Immature natural killer cell (primary cell): Measurements from ENCODE around the gene TNFRSF25. TPM values are rescaled to one million over a fixed set of nuclear protein-coding genes. Genes with fewer than 3 reads are reported as not detected.

Source experiments
- DNase-seq, 3 donors: peaks; one replicate each; pipeline ENCODE4 v3.0.0; 2022; ENCODE audit warnings: mixed read lengths in 1 of 3
- H3K27ac Mint-ChIP-seq, 6 donors: one replicate each; pipeline ENCODE4 v1.8.0; 2020; ENCODE audit warnings: mixed read lengths in 6 of 6, mild to moderate bottlenecking in 5 of 6, inconsistent platforms in 4 of 6, moderate library complexity in 3 of 6
- H3K27me3 Mint-ChIP-seq, 3 donors: one replicate each; pipeline ENCODE4 v1.8.0; 2020 to 2021; ENCODE audit warnings: low read depth in 3 of 3, mild to moderate bottlenecking in 3 of 3, mixed read lengths in 3 of 3, moderate library complexity in 3 of 3, inconsistent platforms in 1 of 3
- H3K36me3 Mint-ChIP-seq, 3 donors: one replicate each; pipeline ENCODE4 v1.8.0; 2020; ENCODE audit warnings: mixed read lengths in 3 of 3, inconsistent platforms in 2 of 3, mild to moderate bottlenecking in 2 of 3
- H3K4me1 Mint-ChIP-seq, 2 donors: one replicate each; pipeline ENCODE4 v1.8.0; 2020; ENCODE audit warnings: inconsistent platforms in 2 of 2, mild to moderate bottlenecking in 2 of 2, mixed read lengths in 2 of 2, moderate library complexity in 1 of 2
- H3K4me3 Mint-ChIP-seq, 5 donors: one replicate each; pipeline ENCODE4 v1.8.0; 2020; ENCODE audit warnings: mild to moderate bottlenecking in 5 of 5, mixed read lengths in 5 of 5, inconsistent platforms in 3 of 5, moderate library complexity in 3 of 5
- H3K9me3 Mint-ChIP-seq, 6 donors: one replicate each; pipeline ENCODE4 v1.8.0; 2020; ENCODE audit warnings: mild to moderate bottlenecking in 6 of 6, mixed read lengths in 6 of 6, inconsistent platforms in 4 of 6, moderate library complexity in 3 of 6
- polyA plus RNA-seq, 3 donors: library from polyadenylated mRNA; unstranded; fragments of 300-500 nt; fragmentation: Illumina TruSeq; gene quantifications; one replicate each; pipeline ENCODE4 v1.2.3, GENCODE V29; 2021

TNFRSF25 gene
- polyA plus RNA-seq, 3 donors from 2014 or later, result 3.1 to 15.3 (median 9.8) TPM

DNA sequence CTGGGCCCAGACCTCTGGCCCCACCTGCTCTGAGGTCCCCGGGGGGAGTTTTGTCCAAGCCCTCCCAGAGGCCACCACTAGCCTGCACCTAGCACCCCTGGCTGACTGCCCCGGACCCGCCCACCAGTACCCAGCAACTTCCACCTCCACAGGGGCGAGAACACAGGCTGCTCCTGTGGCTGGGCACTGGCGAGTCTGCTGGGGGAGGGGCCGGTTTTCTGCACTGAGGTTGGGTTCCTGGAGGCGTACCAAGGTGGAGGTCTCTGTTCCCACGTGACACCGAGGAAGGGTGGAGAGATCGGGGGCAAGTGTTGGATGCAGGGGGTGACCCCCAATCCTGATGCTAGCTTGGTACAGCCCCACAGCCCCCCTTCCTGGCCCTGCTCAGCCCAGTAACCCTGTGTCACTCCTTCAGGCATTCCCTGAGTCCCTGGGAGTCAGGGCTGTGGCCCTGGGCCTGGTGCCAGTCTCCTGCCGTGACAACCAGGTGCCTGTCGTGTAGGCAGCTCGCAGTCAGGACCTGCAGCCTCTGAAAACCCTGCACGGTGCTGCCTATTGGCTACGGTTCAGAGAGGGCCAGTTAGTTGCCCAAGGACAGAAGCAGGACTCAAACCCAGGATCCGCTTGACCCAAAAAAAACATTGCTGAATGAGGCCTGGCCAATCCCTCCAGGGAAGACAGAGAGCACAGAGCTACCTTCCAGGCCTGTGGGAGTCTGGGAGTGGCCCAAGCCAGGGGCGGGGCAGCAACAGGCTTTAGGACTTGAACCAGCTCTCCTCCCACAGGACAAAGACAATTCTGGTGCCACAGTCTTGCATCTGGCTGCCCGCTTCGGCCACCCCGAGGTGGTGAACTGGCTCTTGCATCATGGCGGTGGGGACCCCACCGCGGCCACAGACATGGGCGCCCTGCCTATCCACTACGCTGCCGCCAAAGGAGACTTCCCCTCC is 38.3 kb downstream of the TNFRSF25 start:
- H3K27ac Mint-ChIP-seq, result no peak overlapping the region
- DNase-seq, result no peak
- H3K4me1 Mint-ChIP-seq, result peaks cover 7 to 9% of the 10 kb centered on the region in 2 donors
- H3K9me3 Mint-ChIP-seq, result peaks cover 0 to 1% (median 0%) of the 10 kb centered on the region in 6 donors
- H3K4me3 Mint-ChIP-seq, result no peak overlapping the region
- peaks cover 4 to 7% (median 4%) of the 10 kb centered on the region in 3 donors for H3K27me3 Mint-ChIP-seq
- H3K36me3 Mint-ChIP-seq, result no peaks in the 10 kb centered on the region

DNA sequence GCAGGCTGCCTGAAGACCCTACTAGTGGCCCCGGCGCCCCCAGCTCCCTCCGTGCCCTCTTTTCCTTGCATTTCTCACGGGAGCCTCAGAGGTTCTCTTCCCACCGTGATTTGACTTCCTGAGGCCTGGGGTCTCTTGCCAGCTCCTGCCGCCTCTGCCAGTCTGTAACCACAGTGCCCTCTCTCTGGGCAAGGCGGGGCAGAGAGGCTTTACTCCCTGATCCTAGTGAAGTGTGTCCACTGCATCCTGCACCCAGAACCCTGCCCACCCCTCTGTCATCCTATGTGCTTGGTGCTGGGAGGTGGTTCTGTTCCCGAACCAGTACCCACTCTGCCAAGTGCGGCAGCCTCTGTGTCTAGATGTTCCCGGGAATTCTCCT is 39.0 kb downstream of the TNFRSF25 start:
- H3K27ac Mint-ChIP-seq, result peak overlapping the region in 1 of 6 donors; percentile 51
- H3K27me3 Mint-ChIP-seq, result peaks cover 5 to 9% (median 6%) of the 10 kb centered on the region in 3 donors
- DNase-seq, result no peak
- H3K36me3 Mint-ChIP-seq, result no peaks in the 10 kb centered on the region
- peaks cover 0 to 2% (median 0%) of the 10 kb centered on the region in 6 donors for H3K9me3 Mint-ChIP-seq
- H3K4me1 Mint-ChIP-seq, result peaks cover 7 to 9% of the 10 kb centered on the region in 2 donors
- H3K4me3 Mint-ChIP-seq, result no peak overlapping the region

DNA sequence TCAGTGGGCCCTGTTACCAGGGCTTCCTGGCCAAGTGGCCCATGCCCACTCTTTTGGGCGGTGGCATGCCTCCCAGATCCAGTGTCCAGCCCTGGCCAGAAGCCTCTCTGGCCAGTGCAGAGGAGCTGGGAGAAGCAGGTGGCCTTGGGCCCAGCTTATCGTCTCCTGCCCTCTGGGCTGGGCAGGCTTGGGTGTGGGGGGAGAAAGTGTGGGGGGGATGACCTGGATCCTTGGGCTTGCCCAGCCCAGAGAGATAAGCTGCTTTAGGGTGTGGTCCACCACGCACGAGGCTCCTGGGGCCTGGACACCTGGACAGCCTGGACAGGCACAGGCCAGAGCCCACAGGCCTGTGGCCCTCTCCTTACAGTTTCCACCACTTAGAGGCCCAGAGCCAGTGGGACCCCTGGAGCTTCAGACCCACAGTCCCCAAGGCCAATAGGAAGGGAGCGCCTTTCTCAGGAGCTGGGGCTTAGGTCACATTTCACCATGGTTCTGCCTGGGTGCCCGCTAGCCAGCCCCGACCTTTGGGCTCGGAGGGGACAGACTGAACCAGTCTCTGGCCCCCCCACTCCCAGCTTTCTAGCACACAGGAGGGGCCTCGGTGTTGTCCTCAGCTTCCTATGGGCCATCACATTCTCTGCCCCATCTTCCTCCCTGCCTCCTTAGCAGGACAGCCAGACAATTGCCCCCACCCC is 39.5 kb downstream of the TNFRSF25 start:
- H3K36me3 Mint-ChIP-seq, result no peaks in the 10 kb centered on the region
- peaks cover 0 to 2% (median 0%) of the 10 kb centered on the region in 6 donors for H3K9me3 Mint-ChIP-seq
- H3K4me1 Mint-ChIP-seq, result peaks cover 7 to 10% of the 10 kb centered on the region in 2 donors
- peaks cover 6 to 13% (median 6%) of the 10 kb centered on the region in 3 donors for H3K27me3 Mint-ChIP-seq
- no peak for DNase-seq
- no peak overlapping the region for H3K27ac Mint-ChIP-seq
- no peak overlapping the region for H3K4me3 Mint-ChIP-seq

DNA sequence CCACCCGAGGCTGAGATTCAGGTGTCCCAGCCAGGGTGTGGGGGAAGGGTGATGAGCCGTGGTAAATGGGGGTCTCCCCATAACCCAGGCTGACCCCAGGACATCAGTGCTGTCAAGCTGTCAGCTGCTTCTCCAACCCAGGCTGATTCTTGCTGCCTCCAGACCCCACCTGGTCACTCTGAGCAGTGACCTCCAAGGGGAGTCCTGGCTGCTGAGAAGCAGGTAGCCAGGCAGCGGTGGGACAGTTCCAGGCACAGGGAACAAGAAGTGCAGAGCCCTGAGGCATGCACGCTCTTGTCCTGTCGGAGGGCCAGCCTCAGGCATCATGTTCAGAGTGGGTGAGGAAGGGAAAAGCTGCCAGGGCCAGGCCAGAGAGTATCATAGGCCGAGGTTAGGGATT is 40.3 kb downstream of the TNFRSF25 start:
- Mint-ChIP-seq H3K27ac (no peak overlapping the region), H3K27me3 (peaks cover 9 to 15% (median 10%) of the 10 kb centered on the region in 3 donors)

DNA sequence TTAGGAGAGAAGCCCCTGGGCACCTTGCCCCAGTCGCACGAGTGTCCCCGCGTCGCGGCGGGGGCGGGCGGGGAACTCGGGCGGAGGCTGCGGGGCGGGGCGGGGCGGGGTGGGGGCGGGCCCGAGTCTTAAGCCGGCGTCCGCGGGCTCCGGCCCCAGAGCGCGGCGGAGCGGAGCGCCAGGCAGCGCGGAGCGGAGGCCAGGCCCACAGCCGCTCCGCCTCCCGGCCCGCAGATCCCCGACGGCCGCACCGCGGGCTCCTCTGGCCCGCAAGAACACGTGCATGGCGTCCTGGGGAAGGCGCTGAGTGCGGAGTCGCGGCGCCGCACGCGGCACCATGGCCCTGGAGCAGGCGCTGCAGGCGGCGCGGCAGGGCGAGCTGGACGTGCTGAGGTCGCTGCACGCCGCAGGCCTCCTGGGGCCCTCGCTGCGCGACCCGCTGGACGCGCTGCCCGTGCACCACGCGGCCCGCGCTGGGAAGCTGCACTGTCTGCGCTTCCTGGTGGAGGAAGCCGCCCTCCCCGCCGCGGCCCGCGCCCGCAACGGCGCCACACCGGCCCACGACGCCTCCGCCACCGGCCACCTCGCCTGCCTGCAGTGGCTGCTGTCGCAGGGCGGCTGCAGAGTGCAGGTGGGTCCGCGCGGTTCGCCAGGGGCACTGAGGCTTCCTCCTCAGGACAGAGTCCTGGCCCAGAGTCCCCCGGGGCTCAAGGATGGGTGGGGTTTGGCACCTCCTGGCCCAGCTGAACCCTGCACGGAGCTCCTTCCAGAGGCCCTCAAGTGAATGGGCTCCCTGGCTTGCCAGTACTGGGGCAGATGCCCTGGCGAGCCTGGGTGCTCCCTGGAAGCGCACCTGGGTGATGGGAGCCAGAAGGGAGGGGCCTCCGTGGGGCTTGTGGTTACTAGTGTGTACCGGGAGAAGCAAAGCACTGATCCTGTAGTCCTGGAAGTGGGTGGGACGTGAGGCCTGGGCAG is 41.1 kb downstream of the TNFRSF25 start, which contains the start of gene ESPN:
Gene ESPN (plus strand): TSS at position 158 of the 975 bp plus-strand sequence. CDS start 180 bp downstream, at position 338.
- Mint-ChIP-seq H3K4me3 (peak within 1 kb of the TSS; percentile 38 to 74 (median 59)), H3K27me3 (peaks cover 8 to 15% (median 9%) of the 10 kb centered on the region in 3 donors), H3K27ac (no peak within 1 kb of the TSS), H3K9me3 (peaks cover 0 to 2% (median 0%) of the 10 kb centered on the region in 6 donors), H3K4me1 (peaks cover 7 to 11% of the 10 kb centered on the region in 2 donors), H3K36me3 (no peaks in the 10 kb centered on the region)
- no peak for DNase-seq

More for the DNA sequence above, 40.3 kb downstream of the TNFRSF25 start:
- DNase-seq, result no peak
- H3K4me3 Mint-ChIP-seq, result peak overlapping the region in 2 of 5 donors; percentile 5 to 19
- no peaks in the 10 kb centered on the region for H3K36me3 Mint-ChIP-seq
- peaks cover 7 to 11% of the 10 kb centered on the region in 2 donors for H3K4me1 Mint-ChIP-seq
- peaks cover 0 to 2% (median 0%) of the 10 kb centered on the region in 6 donors for H3K9me3 Mint-ChIP-seq

DNA sequence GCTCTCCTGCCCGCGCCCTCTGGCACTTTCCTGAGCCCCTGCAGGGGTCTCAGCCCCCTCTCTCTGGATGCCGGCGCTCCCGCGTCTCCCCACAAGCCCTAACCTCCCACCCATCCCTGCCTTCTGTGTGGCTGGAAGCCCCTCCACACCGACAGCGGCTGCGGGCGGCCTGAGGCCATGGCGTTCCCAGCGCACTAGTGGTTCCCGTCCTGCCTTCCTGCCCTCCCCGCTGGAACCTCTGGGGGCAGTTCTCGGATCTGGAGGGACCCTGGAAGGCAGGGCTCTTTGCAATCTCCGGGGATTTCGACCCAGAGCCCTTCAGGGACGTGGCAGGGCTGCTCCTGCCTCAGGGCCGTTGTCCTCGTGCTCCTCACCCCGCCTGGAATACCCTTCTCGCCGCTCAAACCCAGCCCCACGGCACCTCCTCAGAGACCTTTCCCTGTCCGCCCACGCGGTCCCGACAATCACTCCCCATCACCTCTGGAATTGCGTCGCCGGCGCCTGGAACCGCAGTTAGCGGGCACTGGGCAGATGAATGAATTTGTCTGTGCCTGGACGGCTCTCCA is 41.9 kb downstream of the TNFRSF25 start:
- Mint-ChIP-seq H3K27ac (no peak overlapping the region), H3K9me3 (peaks cover 0 to 2% (median 0%) of the 10 kb centered on the region in 6 donors), H3K4me1 (peaks cover 7 to 11% of the 10 kb centered on the region in 2 donors), H3K27me3 (peaks cover 8 to 16% (median 9%) of the 10 kb centered on the region in 3 donors), H3K4me3 (peak overlapping the region; percentile 38 to 74 (median 59)), H3K36me3 (no peaks in the 10 kb centered on the region)
- DNase-seq, result no peak

DNA sequence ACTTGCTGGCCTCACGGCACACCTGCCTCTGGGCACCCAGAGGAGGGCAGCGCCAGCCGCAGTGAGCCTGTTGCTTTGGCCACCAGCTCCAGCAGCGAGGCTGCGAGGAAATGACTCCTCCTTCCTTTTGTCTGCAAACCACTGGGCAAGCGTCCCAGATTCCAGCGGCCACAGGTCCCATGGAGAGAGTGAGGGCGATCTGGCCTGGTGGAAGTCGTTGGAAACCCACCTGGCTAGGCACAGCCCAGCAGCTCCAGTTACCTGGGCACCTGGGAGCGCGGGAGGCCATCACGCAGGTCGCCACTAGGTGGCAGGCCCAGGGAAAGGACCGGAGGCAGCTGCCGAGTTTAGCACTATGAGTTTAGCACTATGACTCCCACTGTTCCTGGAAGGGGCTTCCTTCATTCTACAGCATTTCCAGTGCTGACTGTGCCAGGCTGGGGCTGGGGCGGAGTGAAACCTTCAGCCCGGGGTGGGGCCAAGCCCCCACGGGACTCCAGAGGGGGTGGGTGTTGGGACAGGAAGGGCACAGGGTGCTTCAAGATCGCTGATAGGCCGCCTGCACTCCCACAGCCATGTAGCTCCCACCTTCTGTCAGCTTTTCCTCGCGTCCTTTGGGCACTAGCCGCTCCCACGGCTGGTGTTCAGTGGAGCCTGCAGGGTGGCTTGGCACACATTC is 42.5 kb downstream of the TNFRSF25 start:
- no peaks in the 10 kb centered on the region for H3K36me3 Mint-ChIP-seq

DNA sequence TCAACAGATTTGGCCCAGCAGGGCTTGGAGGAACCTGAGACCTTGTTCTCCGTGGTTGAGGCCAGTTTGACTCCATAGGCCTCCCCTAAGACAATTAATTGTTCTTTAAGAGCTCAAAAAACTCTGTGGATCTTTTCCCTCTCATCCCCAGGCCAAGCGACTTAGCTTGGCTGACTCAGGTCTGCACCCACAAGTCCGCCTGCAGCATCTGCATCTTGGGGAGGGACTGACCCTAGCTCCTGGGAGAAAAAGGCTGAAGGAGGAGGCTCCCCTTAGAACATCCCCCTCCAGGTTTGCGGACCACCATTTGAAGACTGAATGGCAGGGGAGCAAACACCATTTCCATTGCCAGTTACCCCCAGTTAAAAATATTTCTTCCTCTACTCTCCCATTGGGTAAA is 44.7 kb downstream of the TNFRSF25 start:
- no peak overlapping the region for H3K27ac Mint-ChIP-seq
- H3K4me3 Mint-ChIP-seq, result peak overlapping the region in 1 of 5 donors; percentile 23
- peaks cover 15 to 18% (median 18%) of the 10 kb centered on the region in 3 donors for H3K27me3 Mint-ChIP-seq

More for the DNA sequence above, 42.5 kb downstream of the TNFRSF25 start:
- Mint-ChIP-seq H3K9me3 (peaks cover 0 to 2% (median 0%) of the 10 kb centered on the region in 6 donors), H3K4me3 (peak overlapping the region in 4 of 5 donors; percentile 47 to 68 (median 59)), H3K27ac (no peak overlapping the region), H3K27me3 (peaks cover 8 to 16% (median 9%) of the 10 kb centered on the region in 3 donors), H3K4me1 (peaks cover 7 to 11% of the 10 kb centered on the region in 2 donors)
- peak; percentile 21 to 41 (median 32) for DNase-seq

DNA sequence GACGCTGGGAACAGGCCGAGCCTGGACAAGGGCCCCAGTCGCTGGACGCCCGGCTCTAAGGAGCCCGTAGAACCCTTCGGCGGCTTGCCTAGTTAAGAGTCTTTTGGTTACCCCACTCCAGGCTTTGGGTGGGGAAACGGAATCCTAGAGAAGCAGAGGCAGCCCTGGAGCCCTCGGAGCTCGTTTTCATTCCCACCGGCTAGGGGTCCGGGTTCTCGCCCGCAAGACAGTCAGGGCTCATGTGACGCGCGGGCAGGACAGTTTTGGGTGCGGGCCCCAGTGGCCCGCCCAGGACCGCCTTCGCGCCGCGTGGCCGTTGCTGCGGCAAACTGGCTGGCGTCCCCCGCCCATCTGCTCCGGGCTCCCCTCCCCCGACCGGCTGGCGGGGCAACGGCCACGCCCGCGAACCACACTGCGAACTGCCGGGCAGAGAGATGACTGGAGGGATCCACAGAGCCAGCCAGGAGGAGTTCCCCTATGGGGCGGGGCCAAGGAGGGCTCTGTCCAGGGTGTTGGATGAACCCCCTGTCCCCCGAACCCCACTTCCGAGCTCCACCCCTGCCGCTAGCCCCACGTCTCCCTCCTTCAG is 45.4 kb downstream of the TNFRSF25 start:
- Mint-ChIP-seq H3K9me3 (peaks cover 0 to 2% (median 0%) of the 10 kb centered on the region in 6 donors), H3K27ac (no peak overlapping the region), H3K27me3 (peaks cover 16 to 22% (median 19%) of the 10 kb centered on the region in 3 donors), H3K36me3 (no peaks in the 10 kb centered on the region), H3K4me3 (peak overlapping the region in 2 of 5 donors; percentile 49 to 54), H3K4me1 (peaks cover 7 to 10% of the 10 kb centered on the region in 2 donors)
- DNase-seq, result no peak

More for the DNA sequence above, 44.7 kb downstream of the TNFRSF25 start:
- H3K36me3 Mint-ChIP-seq, result no peaks in the 10 kb centered on the region
- no peak for DNase-seq
- H3K9me3 Mint-ChIP-seq, result peaks cover 0 to 2% (median 0%) of the 10 kb centered on the region in 6 donors
- peaks cover 7 to 11% of the 10 kb centered on the region in 2 donors for H3K4me1 Mint-ChIP-seq

DNA sequence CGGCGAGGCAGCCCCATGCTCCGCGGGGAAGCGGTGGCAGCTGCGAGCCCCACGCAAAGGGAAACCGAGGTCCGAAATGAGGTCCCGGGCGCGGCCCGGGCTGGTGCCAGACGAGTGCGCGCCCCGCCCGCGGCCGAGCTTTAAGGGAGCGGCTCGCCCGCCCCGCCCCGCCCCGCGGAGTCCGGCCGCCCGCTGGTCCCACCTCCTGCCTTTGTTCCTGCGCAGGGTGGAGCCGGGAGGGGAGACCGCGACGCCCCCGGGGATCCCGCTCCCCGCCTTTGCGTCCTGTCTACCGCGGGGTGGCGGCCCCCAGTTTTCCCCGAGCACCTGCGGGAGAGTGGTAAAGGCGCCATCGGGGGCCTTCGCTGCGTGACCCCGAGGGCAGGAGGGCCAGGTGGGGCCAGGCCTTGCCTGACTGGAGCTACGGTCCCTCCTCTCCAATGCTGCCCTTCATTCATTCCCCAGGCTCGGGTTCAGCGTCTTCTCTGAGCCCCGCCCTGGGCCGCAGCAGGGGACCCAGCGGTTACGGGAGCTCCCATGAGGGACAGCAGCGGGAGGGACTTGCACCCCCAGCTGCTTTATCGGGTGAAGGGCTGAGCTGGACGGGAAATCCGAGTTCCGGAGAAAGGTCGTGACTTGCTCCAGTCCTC is 46.0 kb downstream of the TNFRSF25 start, which contains the start of gene HES2:
Gene HES2 (minus strand): TSS at position 116 of the 650 bp plus-strand sequence. CDS start 99 bp downstream, at position 17.
- Mint-ChIP-seq H3K4me1 (peaks cover 7 to 10% of the 10 kb centered on the region in 2 donors), H3K4me3 (peak within 1 kb of the TSS in 1 of 5 donors; percentile 56), H3K27ac (no peak within 1 kb of the TSS), H3K9me3 (peaks cover 0 to 2% (median 0%) of the 10 kb centered on the region in 6 donors), H3K36me3 (no peaks in the 10 kb centered on the region), H3K27me3 (peaks cover 17 to 25% (median 20%) of the 10 kb centered on the region in 3 donors)
- no peak for DNase-seq

DNA sequence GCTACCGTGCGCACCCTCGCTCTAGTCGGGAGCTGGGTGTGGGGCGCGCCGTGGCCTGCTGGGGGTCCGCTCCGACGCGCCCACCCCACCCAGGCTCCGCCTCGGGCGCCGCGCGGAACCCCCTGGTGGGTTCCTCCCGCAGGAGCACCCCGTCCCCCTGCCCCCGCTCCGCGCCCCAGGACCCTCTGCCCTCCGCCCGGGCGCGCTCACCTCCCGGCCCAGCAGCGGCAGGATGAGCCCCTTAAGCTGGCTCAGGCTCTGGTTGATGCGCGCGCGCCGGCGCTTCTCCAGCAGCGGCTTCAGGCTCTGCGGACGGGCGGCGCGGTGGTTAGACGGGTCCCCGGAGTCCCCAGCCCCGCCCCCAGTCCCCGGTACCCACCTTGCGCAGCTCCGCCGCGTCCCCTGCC is 46.6 kb downstream of the TNFRSF25 start:
- peaks cover 0 to 2% (median 0%) of the 10 kb centered on the region in 6 donors for H3K9me3 Mint-ChIP-seq
- H3K4me1 Mint-ChIP-seq, result peaks cover 7 to 12% of the 10 kb centered on the region in 2 donors
- DNase-seq, result no peak
- no peaks in the 10 kb centered on the region for H3K36me3 Mint-ChIP-seq
- H3K27me3 Mint-ChIP-seq, result peaks cover 20 to 30% (median 20%) of the 10 kb centered on the region in 3 donors
- no peak overlapping the region for H3K27ac Mint-ChIP-seq
- H3K4me3 Mint-ChIP-seq, result no peak overlapping the region
